ENCODE measurements around the gene WDR45.

WDR45 gene

DNA sequence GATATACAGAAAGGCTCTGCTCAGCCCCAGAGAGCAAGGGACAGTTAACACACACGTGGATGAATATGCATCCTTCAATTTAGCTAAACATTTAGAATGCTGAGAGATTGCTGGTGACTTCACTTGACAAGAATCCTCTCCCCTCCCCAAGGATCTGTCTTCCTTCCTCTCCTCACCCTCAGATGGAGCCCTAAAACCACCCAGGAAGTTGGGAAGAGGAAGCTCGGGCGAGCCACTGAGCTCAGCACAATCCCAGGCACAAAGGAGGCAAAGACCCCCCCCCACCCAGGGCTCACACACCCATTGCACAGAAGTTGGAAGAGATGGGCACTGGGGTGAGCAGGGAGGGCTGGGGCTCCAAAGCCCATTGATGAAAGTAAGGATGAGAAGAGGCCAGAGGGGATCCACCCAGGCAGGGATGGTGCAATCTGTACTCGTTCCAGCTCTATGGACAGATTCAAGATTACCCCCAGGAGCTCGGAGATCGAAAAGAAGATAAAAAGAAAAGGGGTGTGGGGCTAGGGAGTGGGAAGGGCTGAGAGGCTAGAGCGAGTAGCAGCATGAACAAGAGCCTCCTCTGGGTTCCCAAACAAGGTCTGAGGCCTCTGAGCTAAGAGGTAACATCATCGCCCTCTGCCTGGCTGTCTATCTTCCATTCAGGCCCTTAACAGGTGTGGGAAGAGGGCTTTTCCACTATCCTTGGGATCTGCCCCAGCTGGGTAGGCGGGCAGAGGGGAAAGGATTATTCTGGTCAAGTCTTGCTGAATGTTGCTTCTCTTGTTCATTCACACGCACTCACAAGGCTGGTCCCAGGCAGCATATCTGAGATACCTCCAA is 37.7 kb downstream of the WDR45 start:
- ChIA-PET POLR2A (interaction anchor here (0.6 to 3.7 kb wide), 12 partner anchors 11 to 305 kb away, joined by 3 to 19 read pairs (median 4); partner anchors contain the start of genes GRIPAP1, OTUD5, PQBP1 and TIMM17B), CTCF (interaction anchor here (0.6 to 0.7 kb wide), 4 partner anchors 65 to 411 kb away, joined by 3 to 5 read pairs (median 3); partner anchors contain the start of gene KCND1)
- TF ChIP-seq ELF4 (IDR thresholded peaks at IDR 0.05) (no peak), SUZ12 (IDR thresholded peaks at IDR 0.05) (no peak), FOXA1 (IDR thresholded peaks at IDR 0.05) (no peak), ARNT (IDR thresholded peaks at IDR 0.05) (no peak), FOXM1 (IDR thresholded peaks at IDR 0.05; ENCODE audit: borderline replicate concordance) (no peak)
- no peak for DNase-seq (ENCODE audit: extremely low spot score)

GRCh38 chrX:49040376-49040955 is 39.2 kb downstream of the WDR45 start:
- POLR2A ChIA-PET: interaction anchor here (1.5 to 1.6 kb wide), 2 partner anchors 38 to 82 kb away, joined by 4 to 5 read pairs; partner anchors contain the start of gene GRIPAP1
- no peak for DNase-seq (ENCODE audit: extremely low spot score)
- TF ChIP-seq ELF4 (IDR thresholded peaks at IDR 0.05): no peak
- no peak for TF ChIP-seq PKNOX1 (IDR thresholded peaks at IDR 0.05)
- TF ChIP-seq LEF1 (IDR thresholded peaks at IDR 0.05; ENCODE audit: borderline replicate concordance): no peak
- no peak for TF ChIP-seq CTBP1 (IDR thresholded peaks at IDR 0.05; ENCODE audit: borderline replicate concordance)
- TF ChIP-seq SP1 (IDR thresholded peaks at IDR 0.05): no peak
- TF ChIP-seq ARNT (IDR thresholded peaks at IDR 0.05): no peak
- TF ChIP-seq FOXA1 (IDR thresholded peaks at IDR 0.05): no peak
- TF ChIP-seq SUZ12 (IDR thresholded peaks at IDR 0.05): no peak
- TF ChIP-seq FOXK2 (IDR thresholded peaks at IDR 0.05): no peak
- TF ChIP-seq BHLHE40 (IDR thresholded peaks at IDR 0.05; ENCODE audit: borderline replicate concordance): no peak
- TF ChIP-seq HDGF (IDR thresholded peaks at IDR 0.05; ENCODE audit: borderline replicate concordance): no peak
- no peak for TF ChIP-seq ZNF384 (IDR thresholded peaks at IDR 0.05)
- TF ChIP-seq FOXM1 (IDR thresholded peaks at IDR 0.05; ENCODE audit: borderline replicate concordance): no peak
- no peak for TF ChIP-seq NFRKB (IDR thresholded peaks at IDR 0.05)
- no peak for TF ChIP-seq TARDBP (IDR thresholded peaks at IDR 0.05)
- no peak for TF ChIP-seq L3MBTL2 (conservative IDR thresholded peaks at IDR 0.05)
- CTCF ChIA-PET: interaction anchor here (0.6 kb wide), 1 partner anchor 29 kb away, joined by 9 read pairs; no protein-coding TSS in a partner anchor

DNA sequence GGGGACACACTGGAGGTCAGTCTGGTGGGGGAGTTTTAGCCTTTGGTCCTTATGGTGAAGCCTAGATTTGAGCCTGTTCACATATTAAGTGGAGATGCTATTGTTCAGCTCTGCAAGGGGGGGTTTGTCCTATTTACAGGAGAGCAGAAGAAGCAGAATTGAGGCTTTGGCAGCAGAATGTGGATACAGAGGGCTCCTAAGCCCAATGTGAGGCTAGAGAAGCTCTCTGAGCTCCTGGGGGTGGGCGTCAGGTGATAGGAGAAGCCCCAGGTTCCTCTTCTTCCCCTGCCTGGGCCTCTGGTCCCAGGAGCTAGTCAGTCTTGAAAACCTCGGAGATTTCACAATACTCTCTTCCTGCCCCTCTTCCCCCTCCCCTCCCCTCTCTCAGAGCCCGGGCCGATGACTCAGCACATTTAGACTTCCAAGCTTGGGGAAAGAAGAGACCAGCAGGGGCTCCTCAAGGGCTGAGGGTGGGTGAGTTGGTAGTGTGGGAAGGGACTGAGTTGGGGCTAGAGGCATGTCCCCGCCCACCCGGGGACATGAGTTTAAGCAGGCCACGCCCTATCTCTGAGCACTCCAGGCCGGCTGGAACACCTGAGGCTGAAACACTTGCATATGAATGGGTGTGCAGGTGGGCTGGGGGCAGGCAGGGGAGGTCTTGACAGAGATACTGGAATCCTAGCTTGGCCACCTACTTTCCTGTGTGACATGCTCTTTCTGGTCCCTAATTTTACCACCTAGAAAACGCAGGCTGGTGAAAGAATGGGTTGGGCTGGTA is 39.9 kb downstream of the WDR45 start:
- TF ChIP-seq CTBP1 (IDR thresholded peaks at IDR 0.05; ENCODE audit: borderline replicate concordance) (no peak), NFRKB (IDR thresholded peaks at IDR 0.05) (no peak), FOXK2 (IDR thresholded peaks at IDR 0.05) (no peak), BHLHE40 (IDR thresholded peaks at IDR 0.05; ENCODE audit: borderline replicate concordance) (no peak), ZNF384 (IDR thresholded peaks at IDR 0.05) (no peak), ARNT (IDR thresholded peaks at IDR 0.05) (no peak), PKNOX1 (IDR thresholded peaks at IDR 0.05) (no peak), SUZ12 (IDR thresholded peaks at IDR 0.05) (no peak), TARDBP (IDR thresholded peaks at IDR 0.05) (no peak)
- ChIA-PET CTCF (interaction anchor here (0.6 kb wide), 1 partner anchor 28 kb away, joined by 9 read pairs; no protein-coding TSS in a partner anchor), POLR2A (interaction anchor here (1.5 to 1.6 kb wide), 2 partner anchors 38 to 81 kb away, joined by 4 to 5 read pairs; partner anchors contain the start of gene GRIPAP1)
- DNase-seq (ENCODE audit: extremely low spot score): peak; percentile 59

DNA sequence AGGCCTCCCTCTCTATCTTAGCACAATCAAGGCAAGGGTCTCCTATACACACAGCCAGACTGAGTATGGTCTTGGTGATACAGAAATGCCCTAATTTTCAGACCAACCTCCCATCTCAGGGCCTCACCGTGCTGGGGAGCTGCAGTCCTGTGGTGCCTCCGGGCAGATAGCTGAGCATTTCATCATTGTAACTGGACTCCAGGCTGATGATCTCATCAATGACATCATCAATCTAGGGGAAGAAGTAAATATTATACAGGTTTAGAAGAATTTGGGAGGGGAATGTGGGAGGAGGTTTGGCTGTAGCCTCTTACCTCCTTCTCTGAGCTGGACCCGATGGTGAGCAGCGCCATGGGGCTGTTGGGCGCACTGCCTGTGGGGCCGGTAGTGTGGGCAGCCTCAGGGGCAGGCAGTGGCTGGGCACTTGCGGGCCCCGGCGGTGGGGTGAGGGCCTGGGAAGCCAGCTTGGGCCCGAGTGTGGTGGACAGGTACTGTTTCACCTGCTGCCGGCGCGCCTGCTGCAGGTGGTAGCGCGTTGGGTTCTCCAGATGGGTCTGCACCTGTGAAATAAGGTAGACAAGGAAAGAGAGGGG is 41.7 kb downstream of the WDR45 start:
- TF ChIP-seq HDGF (IDR thresholded peaks at IDR 0.05; ENCODE audit: borderline replicate concordance) (no peak), PKNOX1 (IDR thresholded peaks at IDR 0.05) (no peak), BHLHE40 (IDR thresholded peaks at IDR 0.05; ENCODE audit: borderline replicate concordance) (no peak), ZNF384 (IDR thresholded peaks at IDR 0.05) (no peak), FOXK2 (IDR thresholded peaks at IDR 0.05) (no peak), TARDBP (IDR thresholded peaks at IDR 0.05) (no peak), SUZ12 (IDR thresholded peaks at IDR 0.05) (no peak), L3MBTL2 (conservative IDR thresholded peaks at IDR 0.05) (no peak), SP1 (IDR thresholded peaks at IDR 0.05) (no peak), FOXA1 (IDR thresholded peaks at IDR 0.05) (no peak)
- POLR2A ChIA-PET: interaction anchor here (0.9 to 1.2 kb wide), 2 partner anchors 9 to 301 kb away, joined by 3 read pairs; no protein-coding TSS in a partner anchor
- no peak for DNase-seq (ENCODE audit: extremely low spot score)
- CTCF ChIA-PET: no interaction called here

- ChIA-PET CTCF (no interaction called here), POLR2A (interaction anchor here (1.5 kb wide), 1 partner anchor 13 kb away, joined by 3 read pairs; the partner anchor contains the start of gene TFE3)
- TF ChIP-seq L3MBTL2 (conservative IDR thresholded peaks at IDR 0.05) (no peak), SUZ12 (IDR thresholded peaks at IDR 0.05) (no peak), ARNT (IDR thresholded peaks at IDR 0.05) (no peak), HDGF (IDR thresholded peaks at IDR 0.05; ENCODE audit: borderline replicate concordance) (no peak), TARDBP (IDR thresholded peaks at IDR 0.05) (no peak), LEF1 (IDR thresholded peaks at IDR 0.05; ENCODE audit: borderline replicate concordance) (no peak), BHLHE40 (IDR thresholded peaks at IDR 0.05; ENCODE audit: borderline replicate concordance) (no peak), FOXK2 (IDR thresholded peaks at IDR 0.05) (no peak), FOXA1 (IDR thresholded peaks at IDR 0.05) (no peak), PKNOX1 (IDR thresholded peaks at IDR 0.05) (no peak), ZNF384 (IDR thresholded peaks at IDR 0.05) (no peak), ELF4 (IDR thresholded peaks at IDR 0.05) (no peak), FOXM1 (IDR thresholded peaks at IDR 0.05; ENCODE audit: borderline replicate concordance) (no peak), NFRKB (IDR thresholded peaks at IDR 0.05) (no peak), SP1 (IDR thresholded peaks at IDR 0.05) (no peak), CTBP1 (IDR thresholded peaks at IDR 0.05; ENCODE audit: borderline replicate concordance) (no peak)
- DNase-seq (ENCODE audit: extremely low spot score): no peak
Measured at GRCh38 chrX:49030283-49030682, 49.4 kb downstream of the WDR45 start.

Data from HEK293T (cell line).